H1 (cell line): ENCODE data around the gene NRM. TPM values are rescaled to one million over a fixed set of nuclear protein-coding genes. Genes with fewer than 3 reads are reported as not detected.

Experiments used
- CTCF ChIA-PET: fragments of 300-600 bp; sonication (Branson Sonifier 250); formaldehyde crosslinking; loops from one replicate; lab custom pipeline; 2021; ENCODE audit not compliant: partially characterized antibody; lab: Charles Lee
- POLR2A ChIA-PET: fragments of 300-600 bp; sonication (Branson Sonifier 250); formaldehyde crosslinking; loops from one replicate; lab custom pipeline; 2021; ENCODE audit warnings: inconsistent platforms; ENCODE audit not compliant: partially characterized antibody; lab: Charles Lee
- DNase-seq, 2 experiments: peaks; one replicate each; pipeline versions ENCODE4 v3.0.0 to v3.0.0-alpha.2; 2010 to 2022; ENCODE audit warnings: low spot score in 2 of 2, low read depth in 1 of 2, mixed read lengths in 1 of 2
- FAIRE-seq: peaks from 2 replicates; lab custom pipeline; 2011; peaks lifted over from hg19 to GRCh38; lab: Jason Lieb, UNC
- H2AFZ ChIP-seq: 2 replicates; pipeline ENCODE4 v1.8.1; 2012; ENCODE audit warnings: low read length, inconsistent platforms
- H2AK5ac ChIP-seq: 2 replicates; pipeline ENCODE4 v1.6.1; 2013; ENCODE audit warnings: low read depth, low read length
- H2BK120ac ChIP-seq: replicated peaks from 2 replicates; pipeline ENCODE3; 2013; ENCODE audit warnings: low read depth, low read length, inconsistent platforms
- H2BK12ac ChIP-seq: 2 replicates; pipeline ENCODE4 v1.6.1; 2013; ENCODE audit warnings: low read depth, low read length
- H2BK15ac ChIP-seq: 2 replicates; pipeline ENCODE4 v1.6.1; 2013; ENCODE audit warnings: low read length
- H2BK20ac ChIP-seq: 2 replicates; pipeline ENCODE4 v1.6.1; 2013; ENCODE audit warnings: low read length
- H2BK5ac ChIP-seq: 2 replicates; pipeline ENCODE4 v1.6.1; 2013; ENCODE audit warnings: low read depth, low read length
- H3K14ac ChIP-seq: 2 replicates; pipeline ENCODE4 v1.6.1; 2013; ENCODE audit warnings: inconsistent platforms; ENCODE audit not compliant: insufficient read length
- H3K18ac ChIP-seq: 2 replicates; pipeline ENCODE4 v1.6.1; 2013; ENCODE audit warnings: low read length; ENCODE audit errors: extremely low read depth
- H3K23ac ChIP-seq: 2 replicates; pipeline ENCODE4 v1.6.1; 2013; ENCODE audit warnings: inconsistent platforms; ENCODE audit not compliant: insufficient read length
- H3K23me2 ChIP-seq: 2 replicates; pipeline ENCODE4 v1.6.1; 2013; ENCODE audit warnings: low read depth, low read length
- H3K27ac ChIP-seq: 2 replicates; pipeline ENCODE4 v1.6.1; 2011; ENCODE audit warnings: low read depth, low read length, inconsistent platforms
- H3K27me3 ChIP-seq, 4 experiments: replicated peaks in 1 of 4; 1 replicate in 1 of 4; 2 replicates in 3 of 4; pipeline versions ENCODE4 v1.6.1 to v1.8.1; 2011 to 2013; ENCODE audit warnings: low read length in 3 of 4, mild to moderate bottlenecking in 3 of 4, inconsistent platforms in 2 of 4, mixed read lengths in 2 of 4, moderate library complexity in 1 of 4; ENCODE audit not compliant: control insufficient read depth in 3 of 4, insufficient read depth in 3 of 4; ENCODE audit errors: extremely low read depth in 1 of 4
- H3K36me3 ChIP-seq, 4 experiments: 2 replicates each; pipeline versions ENCODE4 v1.6.1 to v1.8.1; 2011 to 2013; ENCODE audit warnings: mild to moderate bottlenecking in 4 of 4, low read length in 3 of 4, moderate library complexity in 2 of 4, control low read depth in 1 of 4, inconsistent platforms in 1 of 4; ENCODE audit not compliant: insufficient read depth in 4 of 4, control insufficient read depth in 2 of 4
- H3K4ac ChIP-seq: replicated peaks from 2 replicates; pipeline ENCODE3; 2013; ENCODE audit warnings: low read length, low read depth, mixed read lengths, inconsistent platforms; ENCODE audit not compliant: insufficient read length
- H3K4me1 ChIP-seq, 4 experiments: replicated peaks in 1 of 4; 1 replicate in 1 of 4; 2 replicates in 3 of 4; pipeline versions ENCODE4 v1.6.1 to v1.8.1; 2011 to 2013; ENCODE audit warnings: low read length in 3 of 4, inconsistent platforms in 2 of 4, mixed read lengths in 1 of 4; ENCODE audit not compliant: insufficient read depth in 4 of 4, control insufficient read depth in 3 of 4
- H3K4me2 ChIP-seq, 2 experiments: 2 replicates each; pipeline versions ENCODE4 v1.6.1 to v1.8.1; 2011 to 2013; ENCODE audit warnings: low read depth in 2 of 2, low read length in 2 of 2, control low read depth in 1 of 2, inconsistent platforms in 1 of 2, mild to moderate bottlenecking in 1 of 2; ENCODE audit not compliant: insufficient read depth in 1 of 2
- H3K4me3 ChIP-seq, 4 experiments: fragments of 200-600, 300-600 bp in 1 of 4; sonication (generic), shearing (Covaris generic), sonication (Bioruptor Twin) in 1 of 4; 2 replicates each; pipeline versions ENCODE4 v1.5.1 to v1.8.1; 2011 to 2016; ENCODE audit warnings: low read length in 4 of 4, low read depth in 3 of 4, control low read depth in 2 of 4, inconsistent platforms in 2 of 4, mild to moderate bottlenecking in 2 of 4, mixed read lengths in 1 of 4, moderate library complexity in 1 of 4; ENCODE audit not compliant: insufficient read depth in 2 of 4; ENCODE audit errors: extremely low read depth in 1 of 4
- H3K56ac ChIP-seq: replicated peaks from 2 replicates; pipeline ENCODE3; 2013; ENCODE audit warnings: low read depth, mild to moderate bottlenecking, mixed read lengths, low read length, inconsistent platforms; ENCODE audit not compliant: insufficient read length
- H3K79me1 ChIP-seq: 2 replicates; pipeline ENCODE4 v1.6.1; 2013; ENCODE audit warnings: low read depth, low read length, control low read depth
- H3K79me2 ChIP-seq, 2 experiments: 2 replicates each; pipeline versions ENCODE4 v1.6.1 to v1.8.1; 2012 to 2013; ENCODE audit warnings: low read length in 2 of 2, mild to moderate bottlenecking in 2 of 2, inconsistent platforms in 1 of 2; ENCODE audit not compliant: insufficient read depth in 2 of 2, control insufficient read depth in 1 of 2
- H3K9ac ChIP-seq, 4 experiments: replicated peaks in 1 of 4; 1 replicate in 1 of 4; 2 replicates in 3 of 4; pipeline versions ENCODE4 v1.6.1 to v1.8.1; 2011 to 2013; ENCODE audit warnings: low read depth in 3 of 4, low read length in 3 of 4, control low read depth in 2 of 4, mild to moderate bottlenecking in 2 of 4, moderate library complexity in 2 of 4, inconsistent platforms in 1 of 4; ENCODE audit errors: extremely low read depth in 1 of 4
- H3K9me3 ChIP-seq, 2 experiments: 2 replicates each; pipeline versions ENCODE4 v1.6.1 to v1.8.1; 2012 to 2013; ENCODE audit warnings: mild to moderate bottlenecking in 2 of 2, moderate library complexity in 2 of 2, control low read depth in 1 of 2, inconsistent platforms in 1 of 2, low read depth in 1 of 2, low read length in 1 of 2, mixed read lengths in 1 of 2; ENCODE audit not compliant: insufficient read depth in 2 of 2
- H4K20me1 ChIP-seq, 2 experiments: replicated peaks in 1 of 2; 2 replicates each; pipeline versions ENCODE3 to v1.8.1; 2011 to 2013; ENCODE audit warnings: inconsistent platforms in 2 of 2, low read length in 2 of 2, mild to moderate bottlenecking in 1 of 2; ENCODE audit not compliant: insufficient read depth in 2 of 2, control insufficient read depth in 1 of 2
- H4K5ac ChIP-seq: 2 replicates; pipeline ENCODE4 v1.6.1; 2013; ENCODE audit warnings: low read length, low read depth, mixed read lengths, inconsistent platforms; ENCODE audit not compliant: insufficient read length
- H4K8ac ChIP-seq: 2 replicates; pipeline ENCODE4 v1.8.0; 2013; ENCODE audit warnings: mild to moderate bottlenecking, moderate library complexity, low read length, inconsistent platforms; ENCODE audit not compliant: insufficient read depth; ENCODE audit errors: extremely low read depth
- H4K91ac ChIP-seq: replicated peaks from 2 replicates; pipeline ENCODE3; 2013; ENCODE audit warnings: low read length, mixed read lengths, inconsistent platforms; ENCODE audit not compliant: insufficient read length
- GABPA ChIP-seq: IDR thresholded peaks from 2 replicates; pipeline ENCODE4 v1.6.1; 2011; ENCODE audit warnings: mild to moderate bottlenecking, low read length, moderate library complexity, borderline replicate concordance; ENCODE audit not compliant: insufficient read depth
- SAP30 ChIP-seq: fragments of 300-600 bp; sonication (generic); IDR thresholded peaks from 2 replicates; pipeline ENCODE4 v1.7.1; 2012; ENCODE audit warnings: low read length, moderate library complexity, mild to moderate bottlenecking, inconsistent platforms; ENCODE audit not compliant: insufficient read depth, insufficient replicate concordance
- WGBS, 2 experiments: shearing (Covaris generic) in 1 of 2; methylation state at CpG; one replicate each; pipeline versions ENCODE4 v1.1.6 to v1.1.7; 2013 to 2015; ENCODE audit warnings: low lambda C conversion rate in 2 of 2, mixed read lengths in 2 of 2, inconsistent platforms in 1 of 2, low coverage in 1 of 2, missing lambda C conversion rate in 1 of 2; ENCODE audit not compliant: insufficient replicate concordance in 2 of 2, insufficient coverage in 1 of 2, insufficient read length in 1 of 2; ENCODE audit errors: extremely low coverage in 1 of 2, missing lambda C conversion rate in 1 of 2; 5-methylcytosine and 5-hydroxymethylcytosine counted together
- polyA plus RNA-seq, 7 experiments: library from polyadenylated mRNA; depleted of rRNA in 3 of 7; stranded (reverse) in 5 of 7; unstranded in 2 of 7; fragments of >200 nt in 5 of 7; fragments of 200-250 nt in 2 of 7; gene quantifications; 1 replicate in 5 of 7; 2 replicates in 1 of 7; 4 replicates in 1 of 7; pipeline versions ENCODE4 v1.2.1 to v1.2.3, GENCODE V29; 2011 to 2013; ENCODE audit warnings: missing spikeins in 2 of 7, mixed read lengths in 2 of 7
- total RNA-seq: library from RNA; stranded (reverse); fragmentation: NEBNext Ultra II Directional; extraction: Animal tissue kit (Norgen Biotek cat#: 25700); gene quantifications from 2 replicates; pipeline ENCODE4 v1.2.1, GENCODE V29; 2021

Gene NRM
- total and polyA plus RNA-seq, 2 of the 8 experiments (the other 6 are each of a cell fraction or from before 2014, with no cell fraction given), result 27.3 to 50.4 TPM

GRCh38 chr6:30686009-30686907 lies 4.5 kb downstream of the NRM start, which contains the start of gene PPP1R18:
PPP1R18 (minus strand) TSS chr6:30686645; CDS start chr6:30686018, 627 bp downstream.
- peaks cover 4% of the 10 kb centered on the region; the same call in 1 of the 2 replicates for H3K79me1 ChIP-seq
- H3K23me2 ChIP-seq, result peaks cover 15% of the 10 kb centered on the region
- H3K56ac ChIP-seq, result peak within 1 kb of the TSS; percentile 79
- peak within 1 kb of the TSS; percentile 39 to 59 (median 50) for H3K9ac ChIP-seq
- H3K4me3 ChIP-seq, result peak within 1 kb of the TSS; percentile 49 to 97 (median 80)
- peak within 1 kb of the TSS; percentile 37 for H4K8ac ChIP-seq
- no peaks in the 10 kb centered on the region for H3K27me3 ChIP-seq
- H4K20me1 ChIP-seq, result peaks cover 3 to 5% of the 10 kb centered on the region in 2 experiments
- peak within 1 kb of the TSS; percentile 96 to 98 for H3K4me2 ChIP-seq
- no peaks in the 10 kb centered on the region for H3K9me3 ChIP-seq
- no peak within 1 kb of the TSS for H3K14ac ChIP-seq
- 0 out of 2 replicates have a peak within 1 kb of the TSS, but pooled peaks have one; percentile 90 for H2BK12ac ChIP-seq
- H2BK5ac ChIP-seq, result peak within 1 kb of the TSS; percentile 78; the same call in 1 of the 2 replicates
- H4K91ac ChIP-seq, result peak within 1 kb of the TSS; percentile 85
- H3K27ac ChIP-seq, result peak within 1 kb of the TSS; percentile 35; the same call in 1 of the 2 replicates
- ChIA-PET CTCF (interaction anchor here (1.2 to 11.0 kb wide), 7 partner anchors 10 to 89 kb away, joined by 3 to 147 read pairs (median 10); partner anchors contain the start of gene DHX16), POLR2A (interaction anchor here (0.6 to 18.7 kb wide), 6 partner anchors 8 to 38 kb away, joined by 3 to 388 read pairs (median 4); partner anchors contain the start of genes MDC1 and TUBB)
- H2AFZ ChIP-seq, result no peak within 1 kb of the TSS
- H3K4ac ChIP-seq, result peak within 1 kb of the TSS; percentile 75
- H3K36me3 ChIP-seq, result no peaks in the 10 kb centered on the region; a peak in 1 of 8 replicates
- peak within 1 kb of the TSS; percentile 93 for H3K18ac ChIP-seq
- H2BK120ac ChIP-seq, result no peak within 1 kb of the TSS
- FAIRE-seq (no peak), DNase-seq (no peak)
- 7% methylated on average over 16 of the region's 41 CpGs; no CpG with 5 or more reads in 1 of the 2 experiments for WGBS, 2 experiments
- 0 out of 2 replicates have a peak within 1 kb of the TSS, but pooled peaks have one; percentile 72 for H2BK20ac ChIP-seq
- no peak within 1 kb of the TSS; the same call in 1 of the 2 replicates for H2AK5ac ChIP-seq
- TF ChIP-seq SAP30, result peak; percentile 30
- TF ChIP-seq GABPA, result no peak
- peaks cover 0 to 18% of the 10 kb centered on the region in 2 experiments; a peak in 3 of 4 replicates for H3K79me2 ChIP-seq
- no peak within 1 kb of the TSS for H3K23ac ChIP-seq
- H2BK15ac ChIP-seq, result peak within 1 kb of the TSS; percentile 46; the same call in 1 of the 2 replicates
- H4K5ac ChIP-seq, result peak within 1 kb of the TSS; percentile 75
- H3K4me1 ChIP-seq, result peaks cover 7 to 49% (median 31%) of the 10 kb centered on the region in 4 experiments
